Right lobe of liver (tissue), 4 donors: Measurements from ENCODE around the gene CNKSR2.

ENCODE experiments used
- CTCF ChIP-seq, 4 donors: fragments of 200-600 bp in 3 of 4; fragments of 450-650 bp in 1 of 4; IDR thresholded peaks; one replicate each; pipeline versions ENCODE4 v1.5.1 to v1.8.0; 2016 to 2022; ENCODE audit warnings: antibody characterized with exemption in 4 of 4, mild to moderate bottlenecking in 2 of 4
- POLR2A ChIP-seq: fragments of 450-650 bp; IDR thresholded peaks from one replicate; pipeline ENCODE4 v1.6.1; 2017; ENCODE audit warnings: antibody characterized with exemption, mild to moderate bottlenecking
- donor health status: DM: no; HTN: no; CAD: no.
- donor health status: DM: no; HTN: no; CAD: no.
- donor health status: DM: no; HTN: yes; CAD: no.

GRCh38 chrX:21658746-21659145 is 284.5 kb downstream of the CNKSR2 start:
- no peak for TF ChIP-seq CTCF (IDR thresholded peaks at IDR 0.05)
- TF ChIP-seq POLR2A: no peak
